PC-9 (cell line): ENCODE measurements around the gene ADGRG7. TPM values are rescaled to one million over a fixed set of nuclear protein-coding genes. Genes with fewer than 3 reads are reported as not detected.

ENCODE experiments used
- BruUV-seq: library from RNA; stranded (reverse); fragments of 400-500 nt; replicated peaks from 2 replicates; lab custom pipeline; 2021; lab: Mats Ljungman, UMichigan
- CTCF ChIA-PET: fragments of 300-600 bp; sonication (Branson Sonifier 250); formaldehyde crosslinking; loops from one replicate; lab custom pipeline; 2022; ENCODE audit warnings: antibody characterized with exemption; lab: Charles Lee
- POLR2A ChIA-PET: fragments of 300-600 bp; sonication (Branson Sonifier 250); formaldehyde crosslinking; loops from one replicate; lab custom pipeline; 2022; ENCODE audit warnings: antibody characterized with exemption; ENCODE audit not compliant: unreplicated experiment; lab: Charles Lee
- DNase-seq, 2 experiments: peaks; one replicate each; pipeline versions ENCODE4 v3.0.0 to v3.0.0-alpha.2; 2015 to 2022; ENCODE audit warnings: mixed read lengths in 1 of 2
- H2AFZ ChIP-seq: fragments of 200-600 bp; sonication (generic); 2 replicates; pipeline ENCODE4 v1.8.1; 2017; ENCODE audit warnings: antibody characterized with exemption
- H3F3A ChIP-seq: fragments of 200-600 bp; sonication (generic); 2 replicates; pipeline ENCODE4 v1.8.1; 2017; ENCODE audit warnings: antibody characterized with exemption, mild to moderate bottlenecking, low read depth; ENCODE audit not compliant: insufficient read depth
- H3K27ac ChIP-seq: fragments of 200-600 bp; sonication (generic); 2 replicates; pipeline ENCODE4 v1.6.1; 2016; ENCODE audit warnings: mixed run types
- H3K27me3 ChIP-seq: fragments of 200-600 bp; sonication (generic); 2 replicates; pipeline ENCODE4 v1.6.1; 2016; ENCODE audit warnings: low read depth, mixed run types; ENCODE audit not compliant: insufficient read depth
- H3K36me3 ChIP-seq: fragments of 200-600 bp; sonication (generic); 2 replicates; pipeline ENCODE4 v1.6.1; 2016; ENCODE audit warnings: low read depth, mixed run types
- H3K4me1 ChIP-seq: fragments of 200-600 bp; sonication (generic); replicated peaks from 2 replicates; pipeline ENCODE4 v1.6.1; 2016; ENCODE audit warnings: mixed run types; ENCODE audit not compliant: insufficient read depth
- H3K4me2 ChIP-seq: fragments of 200-600 bp; sonication (generic); 2 replicates; pipeline ENCODE4 v1.6.1; 2017; ENCODE audit warnings: mixed run types
- H3K4me3 ChIP-seq: fragments of 200-600 bp; sonication (generic); 2 replicates; pipeline ENCODE4 v1.6.1; 2016; ENCODE audit warnings: mixed run types
- H3K79me2 ChIP-seq: fragments of 200-600 bp; sonication (generic); 2 replicates; pipeline ENCODE4 v1.6.1; 2017; ENCODE audit warnings: low read depth, mixed run types
- H3K9me2 ChIP-seq: fragments of 200-600 bp; sonication (generic); 2 replicates; pipeline ENCODE4 v1.8.1; 2017; ENCODE audit warnings: mild to moderate bottlenecking; ENCODE audit not compliant: insufficient read depth
- H3K9me3 ChIP-seq: fragments of 200-600 bp; sonication (generic); 2 replicates; pipeline ENCODE4 v1.8.1; 2016; ENCODE audit warnings: low read depth; ENCODE audit not compliant: insufficient read depth
- H4K20me1 ChIP-seq: fragments of 200-600 bp; sonication (generic); 2 replicates; pipeline ENCODE4 v1.8.1; 2017; ENCODE audit not compliant: insufficient read depth
- EZH2 ChIP-seq: fragments of 200-600 bp; sonication (generic); IDR thresholded peaks from 2 replicates; pipeline ENCODE4 v1.8.0; 2017; ENCODE audit warnings: antibody characterized with exemption, low read depth
- intact Hi-C: fragments of 100-400 bp; cut with micrococcal nuclease; formaldehyde crosslinking; loops from one replicate; pipeline ENCODE4 v1.10.0; 2022; ENCODE audit not compliant: unreplicated experiment
- total RNA-seq: library from RNA; stranded (reverse); gene quantifications from 2 replicates; pipeline ENCODE4 v1.2.3, GENCODE V29; 2021
- TF ChIP-seq, protein P1 (sequence below): fragments of 200-600 bp; sonication (generic); conservative IDR thresholded peaks from 2 replicates; pipeline ENCODE4 v1.6.1; 2017; ENCODE audit warnings: mixed run types, antibody characterized with exemption, mild to moderate bottlenecking, moderate library complexity

The ADGRG7 gene
- total RNA-seq, 1 experiment from 2014 or later = not detected

DNA sequence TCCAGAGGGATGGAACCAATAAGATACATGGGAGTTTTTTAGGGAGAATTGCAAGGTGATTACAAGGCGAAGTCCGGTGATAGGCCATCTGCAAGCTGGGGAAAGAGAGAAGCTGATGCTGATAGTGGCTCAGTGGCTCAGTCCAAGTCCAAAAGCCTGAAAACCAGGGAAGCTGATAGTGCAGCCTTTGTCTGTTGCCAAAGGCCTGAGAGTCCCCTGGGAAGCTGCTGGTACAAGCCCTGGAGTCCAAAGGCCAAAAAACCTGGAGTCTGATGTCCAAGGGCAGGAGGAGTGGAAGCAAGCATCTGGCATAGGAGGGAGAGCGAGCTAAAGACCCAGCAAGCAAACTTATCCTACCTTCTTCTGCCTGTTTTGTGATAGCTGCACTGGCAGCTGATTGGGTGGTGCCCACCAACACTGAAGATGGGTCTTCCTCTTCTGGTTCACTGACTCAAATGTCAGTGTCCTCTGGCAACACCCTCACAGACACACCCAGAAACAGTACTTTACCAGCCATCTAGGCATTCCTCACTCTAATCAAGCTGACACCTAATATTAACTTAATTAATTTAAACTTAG, 116.6 kb downstream of the ADGRG7 start:
- Histone ChIP-seq H3K9me3 (no peaks in the 10 kb centered on the region), H3K27ac (no peak overlapping the region), H3K27me3 (no peaks in the 10 kb centered on the region), H3K4me1 (no peaks in the 10 kb centered on the region), H3K36me3 (peaks cover 84% of the 10 kb centered on the region), H3F3A (peaks cover 54% of the 10 kb centered on the region), H3K79me2 (peaks cover 85% of the 10 kb centered on the region), H2AFZ (no peak overlapping the region), H3K4me3 (no peak overlapping the region), H3K9me2 (no peaks in the 10 kb centered on the region), H4K20me1 (peaks cover 91% of the 10 kb centered on the region), H3K4me2 (no peak overlapping the region)
- BruUV-seq = no TSS peak
- ChIA-PET CTCF (interaction anchor here (0.6 kb wide), 1 partner anchor 31 kb away, joined by 3 read pairs; no protein-coding TSS in a partner anchor), POLR2A (interaction anchor here (0.6 kb wide), 1 partner anchor 824 kb away, joined by 7 read pairs; no protein-coding TSS in a partner anchor)
- intact Hi-C loops = no loop called here
- no peak for TF ChIP-seq EZH2
- TF ChIP-seq, protein P1, sequence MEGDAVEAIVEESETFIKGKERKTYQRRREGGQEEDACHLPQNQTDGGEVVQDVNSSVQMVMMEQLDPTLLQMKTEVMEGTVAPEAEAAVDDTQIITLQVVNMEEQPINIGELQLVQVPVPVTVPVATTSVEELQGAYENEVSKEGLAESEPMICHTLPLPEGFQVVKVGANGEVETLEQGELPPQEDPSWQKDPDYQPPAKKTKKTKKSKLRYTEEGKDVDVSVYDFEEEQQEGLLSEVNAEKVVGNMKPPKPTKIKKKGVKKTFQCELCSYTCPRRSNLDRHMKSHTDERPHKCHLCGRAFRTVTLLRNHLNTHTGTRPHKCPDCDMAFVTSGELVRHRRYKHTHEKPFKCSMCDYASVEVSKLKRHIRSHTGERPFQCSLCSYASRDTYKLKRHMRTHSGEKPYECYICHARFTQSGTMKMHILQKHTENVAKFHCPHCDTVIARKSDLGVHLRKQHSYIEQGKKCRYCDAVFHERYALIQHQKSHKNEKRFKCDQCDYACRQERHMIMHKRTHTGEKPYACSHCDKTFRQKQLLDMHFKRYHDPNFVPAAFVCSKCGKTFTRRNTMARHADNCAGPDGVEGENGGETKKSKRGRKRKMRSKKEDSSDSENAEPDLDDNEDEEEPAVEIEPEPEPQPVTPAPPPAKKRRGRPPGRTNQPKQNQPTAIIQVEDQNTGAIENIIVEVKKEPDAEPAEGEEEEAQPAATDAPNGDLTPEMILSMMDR = no peak
- no peak for DNase-seq

DNA sequence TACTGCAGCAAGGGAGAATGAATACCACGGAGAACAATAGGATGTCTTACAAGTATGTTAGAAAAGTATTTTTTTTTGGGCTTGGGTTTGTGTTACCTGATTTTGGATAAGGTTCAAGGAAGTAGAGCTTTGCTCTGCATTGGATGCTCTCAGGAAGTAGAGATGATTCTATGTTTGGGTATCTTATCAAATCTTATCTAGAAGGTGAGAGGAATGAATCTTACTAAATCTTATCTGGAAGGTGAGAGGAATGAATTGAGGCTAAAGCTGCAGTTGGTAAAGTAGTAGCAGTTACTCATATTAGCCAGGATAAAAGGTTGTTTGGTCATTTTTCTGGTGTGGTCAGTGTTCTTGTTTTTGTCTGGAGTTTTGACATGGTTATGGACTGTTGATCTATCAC, 117.3 kb downstream of the ADGRG7 start:
- Histone ChIP-seq H3K4me3 (no peak overlapping the region), H3K9me3 (no peaks in the 10 kb centered on the region), H3K27ac (no peak overlapping the region), H3F3A (peaks cover 47% of the 10 kb centered on the region), H3K79me2 (peaks cover 85% of the 10 kb centered on the region), H2AFZ (no peak overlapping the region), H3K9me2 (no peaks in the 10 kb centered on the region), H3K27me3 (no peaks in the 10 kb centered on the region), H3K4me1 (no peaks in the 10 kb centered on the region), H4K20me1 (peaks cover 85% of the 10 kb centered on the region), H3K4me2 (no peak overlapping the region), H3K36me3 (peaks cover 84% of the 10 kb centered on the region)
- ChIA-PET POLR2A (interaction anchor here (0.7 kb wide), 1 partner anchor 847 kb away, joined by 8 read pairs; no protein-coding TSS in a partner anchor), CTCF (interaction anchor here (1.1 kb wide), 1 partner anchor 9 kb away, joined by 17 read pairs; no protein-coding TSS in a partner anchor)
- intact Hi-C loops = no loop called here
- TF ChIP-seq, protein P1 = no peak
- TF ChIP-seq EZH2 = no peak
- no TSS peak for BruUV-seq
- DNase-seq = no peak

DNA sequence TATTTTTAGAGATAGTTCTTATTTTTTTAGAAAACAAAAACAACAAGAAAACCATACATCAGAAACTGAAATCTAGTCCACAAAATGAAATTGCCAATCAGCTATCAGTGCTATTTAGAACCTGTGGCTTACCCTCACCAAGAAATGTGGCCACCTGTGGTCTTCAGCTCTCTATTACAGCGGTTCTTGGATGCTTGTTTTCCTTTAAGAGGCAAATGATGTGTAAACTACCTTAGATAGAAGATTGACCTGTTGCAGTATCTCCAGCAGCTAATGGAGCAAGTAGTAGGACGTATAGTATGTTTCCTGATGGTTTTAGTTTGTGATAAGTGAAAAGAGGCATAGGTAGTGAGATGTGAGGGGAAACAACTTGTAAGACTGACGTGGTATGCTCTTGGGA, 121.1 kb downstream of the ADGRG7 start:
- no peak overlapping the region for H3K4me2 ChIP-seq
- no peak overlapping the region for H3K4me3 ChIP-seq
- CTCF ChIA-PET = interaction anchor here (0.6 kb wide), 1 partner anchor 898 kb away, joined by 5 read pairs; no protein-coding TSS in a partner anchor
- TF ChIP-seq EZH2 = no peak
- TF ChIP-seq, protein P1 = no peak
- intact Hi-C loops = loop anchor here (10.0 kb wide), 2 partner anchors 356 to 924 kb away; no protein-coding TSS in a partner anchor
- BruUV-seq = no TSS peak
- peaks cover 38% of the 10 kb centered on the region for H3F3A ChIP-seq
- no peaks in the 10 kb centered on the region for H3K4me1 ChIP-seq
- no peaks in the 10 kb centered on the region for H3K9me3 ChIP-seq
- H2AFZ ChIP-seq = no peak overlapping the region
- H3K9me2 ChIP-seq = no peaks in the 10 kb centered on the region
- peaks cover 87% of the 10 kb centered on the region for H4K20me1 ChIP-seq
- no peak for DNase-seq
- peaks cover 92% of the 10 kb centered on the region for H3K36me3 ChIP-seq
- POLR2A ChIA-PET = interaction anchor here (0.7 kb wide), 1 partner anchor 377 kb away, joined by 8 read pairs; no protein-coding TSS in a partner anchor
- H3K79me2 ChIP-seq = peaks cover 81% of the 10 kb centered on the region
- no peaks in the 10 kb centered on the region for H3K27me3 ChIP-seq
- H3K27ac ChIP-seq = no peak overlapping the region
